D341Med (cell line): ENCODE measurements around the gene PCCB.
"Not testable (repeated sequence)": the region's sequence is repeated elsewhere in the genome, so short reads cannot be mapped to it uniquely, and the experiment has no call there.

Source experiments
- DNase-seq: peaks from one replicate; pipeline ENCODE4 v3.0.0; 2012; ENCODE audit warnings: low spot score

PCCB gene

GRCh38 chr3:136262559-136262958 lies 12.4 kb downstream of the PCCB start:
- no peak for DNase-seq

- DNase-seq, result no peak
These were observed 13.1 kb downstream of the PCCB start for GRCh38 chr3:136263251-136263650.

GRCh38 chr3:136266468-136267125 lies 16.5 kb downstream of the PCCB start:
- not testable (repeated sequence) for DNase-seq

- no peak for DNase-seq
These were observed 17.1 kb downstream of the PCCB start for GRCh38 chr3:136267235-136267634.

GRCh38 chr3:136270179-136270578 lies 20.0 kb downstream of the PCCB start:
- no peak for DNase-seq

GRCh38 chr3:136271626-136272025 lies 21.5 kb downstream of the PCCB start:
- not testable (repeated sequence) for DNase-seq

- DNase-seq, result no peak
These were observed 26.1 kb downstream of the PCCB start for GRCh38 chr3:136276049-136276755.

GRCh38 chr3:136277115-136277514 lies 27.0 kb downstream of the PCCB start:
- no peak for DNase-seq

GRCh38 chr3:136277634-136278033 lies 27.5 kb downstream of the PCCB start:
- DNase-seq, result no peak

GRCh38 chr3:136279092-136279491 lies 29.0 kb downstream of the PCCB start:
- DNase-seq, result no peak

- no peak for DNase-seq
These were observed 30.8 kb downstream of the PCCB start for GRCh38 chr3:136280961-136281360.

GRCh38 chr3:136281966-136282520 lies 31.9 kb downstream of the PCCB start:
- no peak for DNase-seq

GRCh38 chr3:136283627-136284026 lies 33.5 kb downstream of the PCCB start:
- no peak for DNase-seq

GRCh38 chr3:136291302-136291701 lies 41.2 kb downstream of the PCCB start:
- DNase-seq, result no peak

- no peak for DNase-seq
These were observed 42.4 kb downstream of the PCCB start for GRCh38 chr3:136292500-136292899.

GRCh38 chr3:136293279-136293678 lies 43.1 kb downstream of the PCCB start:
- DNase-seq, result no peak

GRCh38 chr3:136294176-136294575 lies 44.0 kb downstream of the PCCB start:
- DNase-seq, result no peak

- DNase-seq, result no peak
These were observed 46.8 kb downstream of the PCCB start for GRCh38 chr3:136296960-136297359.

GRCh38 chr3:136297826-136298225 lies 47.7 kb downstream of the PCCB start:
- DNase-seq, result no peak

GRCh38 chr3:136300444-136300843 lies 50.3 kb downstream of the PCCB start:
- DNase-seq, result no peak

- DNase-seq, result no peak
These were observed 55.7 kb downstream of the PCCB start for GRCh38 chr3:136305879-136306278.

- no peak for DNase-seq
These were observed 61.1 kb downstream of the PCCB start for GRCh38 chr3:136311261-136311660.

GRCh38 chr3:136311968-136312367 lies 61.8 kb downstream of the PCCB start:
- no peak for DNase-seq

- no peak for DNase-seq
These were observed 76.2 kb downstream of the PCCB start for GRCh38 chr3:136326316-136326715.
